Kidney capillary endothelial cell (primary cell): ENCODE data around the gene CFAP97.
"Not testable (repeated sequence)": the region's sequence is repeated elsewhere in the genome, so short reads cannot be mapped to it uniquely, and the experiment has no call there.

Experiments used
- DNase-seq: peaks from one replicate; pipeline ENCODE4 v3.0.0-alpha.2; 2018; ENCODE audit warnings: low spot score

CFAP97 gene

DNA sequence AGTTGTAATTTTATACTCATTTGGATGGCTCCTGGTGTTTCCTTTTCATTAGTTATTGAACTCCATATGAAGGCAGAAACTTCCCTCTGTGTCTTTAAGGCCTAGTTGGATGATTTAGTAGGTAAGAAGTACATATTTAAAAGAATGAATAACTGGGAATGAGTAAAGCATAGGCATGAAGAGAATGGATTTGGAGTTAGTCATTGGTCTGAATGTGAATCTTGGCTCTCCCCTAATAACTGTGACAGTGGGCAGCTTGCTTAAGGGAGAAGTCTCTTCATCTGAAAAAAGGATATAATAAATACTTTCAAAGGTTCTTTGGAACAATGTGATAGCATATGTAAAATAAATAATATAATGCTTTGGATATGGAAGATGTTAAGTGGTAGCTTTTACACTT lies 18.8 kb upstream of the CFAP97 start:
- DNase-seq = no peak

DNA sequence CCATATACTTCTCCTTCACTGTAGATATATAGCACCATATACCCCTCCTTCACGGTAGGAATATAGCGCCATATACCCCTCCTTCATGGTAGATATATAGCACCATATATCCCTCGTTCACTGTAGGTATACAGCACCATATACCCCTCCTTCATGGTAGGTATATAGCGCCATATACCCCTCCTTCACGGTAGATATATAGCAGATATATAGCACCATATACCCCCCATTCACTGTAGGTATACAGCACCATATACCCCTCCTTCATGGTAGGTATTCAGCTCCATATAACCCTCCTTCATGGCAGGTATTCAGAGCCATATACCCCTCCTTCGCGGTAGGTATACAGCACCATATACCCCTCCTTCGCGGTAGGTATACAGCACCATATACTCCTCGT lies 18.1 kb upstream of the CFAP97 start:
- no peak for DNase-seq

DNA sequence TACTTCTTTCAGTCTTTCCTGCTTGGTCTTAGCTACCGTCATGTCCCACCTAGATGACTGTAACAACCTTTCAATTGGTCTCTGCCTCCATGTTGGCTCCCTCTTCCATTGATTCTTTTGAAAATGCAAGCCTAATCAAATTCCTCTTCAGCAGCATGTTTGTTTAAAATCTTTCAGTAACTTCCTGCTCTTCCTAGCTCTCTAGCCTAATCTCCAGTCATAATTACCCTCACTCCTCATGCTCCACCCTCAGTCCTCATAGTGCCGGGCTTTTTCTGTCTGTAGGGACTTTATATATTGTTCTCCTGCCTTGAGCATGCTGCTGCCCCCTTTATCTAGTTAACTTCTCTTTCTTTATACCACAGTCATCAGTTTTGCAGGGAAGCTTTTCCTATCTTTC lies 17.7 kb upstream of the CFAP97 start:
- no peak for DNase-seq

DNA sequence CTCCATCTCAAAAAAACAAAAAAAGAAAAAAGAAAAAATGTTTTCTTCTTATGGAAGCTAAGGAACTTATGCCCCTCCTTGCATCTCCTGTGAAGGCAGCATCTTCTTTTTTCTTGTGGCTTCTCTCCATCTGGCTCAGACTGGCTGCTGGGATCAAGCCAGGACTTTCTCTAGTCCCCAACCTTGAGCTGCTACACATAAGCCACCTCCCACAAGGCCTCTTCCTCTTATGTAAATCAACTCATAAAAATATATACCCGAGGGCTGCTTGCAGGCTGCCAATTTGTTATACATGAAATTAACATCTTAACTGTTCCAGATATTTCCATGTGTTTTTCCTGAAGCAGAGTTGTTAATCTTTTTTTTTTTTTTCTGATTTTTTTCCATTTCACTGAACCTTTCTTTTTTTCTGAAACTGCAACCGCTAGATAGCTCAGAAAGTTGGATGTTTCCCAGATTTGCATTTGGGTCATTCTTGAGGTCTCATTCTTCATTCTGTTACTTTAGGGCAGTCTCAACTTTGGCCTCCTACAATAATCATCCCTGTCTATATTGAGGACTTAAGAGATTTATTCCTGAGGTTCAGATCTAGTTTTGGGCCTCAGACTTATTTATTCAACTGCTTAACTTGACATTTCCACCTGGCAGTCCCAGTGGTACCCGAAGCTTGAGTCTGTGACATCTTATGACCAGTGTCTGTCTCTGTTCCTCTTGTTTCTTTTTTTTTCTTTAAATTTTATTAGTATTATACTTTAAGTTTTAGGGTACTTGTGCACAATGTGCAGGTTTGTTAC lies 15.9 kb upstream of the CFAP97 start:
- no peak for DNase-seq

DNA sequence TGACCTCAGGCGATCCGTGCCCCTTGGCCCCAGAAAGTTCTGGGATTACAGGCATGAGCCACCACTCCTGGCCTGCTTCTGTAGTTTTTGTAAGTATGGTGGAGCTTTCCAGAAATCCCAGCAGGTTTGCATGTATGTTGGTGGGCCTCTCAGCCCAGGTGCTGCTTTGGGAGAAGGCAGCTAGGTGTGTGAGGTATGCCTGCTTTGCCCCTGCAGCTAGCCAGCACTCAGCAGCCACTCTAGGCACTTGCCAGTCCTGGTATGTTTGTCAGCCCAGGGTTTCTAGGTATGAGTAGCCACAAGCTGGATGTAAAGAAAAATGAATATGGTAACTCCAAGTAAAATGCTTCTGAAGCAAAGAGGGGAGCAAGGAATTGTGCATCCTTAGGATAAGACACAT lies 14.5 kb upstream of the CFAP97 start:
- no peak for DNase-seq

DNA sequence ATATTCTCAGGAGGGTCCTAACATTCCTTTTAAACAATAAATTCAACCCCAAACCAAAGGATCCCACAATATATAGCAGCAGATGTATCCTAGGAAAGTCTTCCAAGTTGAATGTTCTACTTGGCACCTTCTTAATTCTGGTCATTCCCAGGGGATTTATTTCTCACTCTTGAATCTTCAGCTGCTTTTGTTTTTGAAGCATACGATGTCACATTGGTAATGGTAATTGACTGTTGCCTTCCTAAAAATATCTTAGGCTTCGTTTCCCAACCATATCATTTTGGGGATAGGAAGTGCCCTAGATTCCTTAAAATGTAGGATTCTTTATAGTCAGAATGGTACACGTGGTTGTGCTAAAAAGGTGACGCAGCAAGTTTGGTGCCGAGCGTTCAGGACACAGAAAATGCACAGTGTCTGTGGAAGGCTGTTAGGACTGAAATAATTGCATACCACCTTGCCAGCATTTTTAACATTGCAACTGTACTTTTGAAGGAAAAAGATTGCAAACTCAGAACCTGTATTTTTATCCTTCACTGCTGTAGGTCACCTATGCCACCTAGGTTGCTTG lies 13.7 kb upstream of the CFAP97 start:
- no peak for DNase-seq

DNA sequence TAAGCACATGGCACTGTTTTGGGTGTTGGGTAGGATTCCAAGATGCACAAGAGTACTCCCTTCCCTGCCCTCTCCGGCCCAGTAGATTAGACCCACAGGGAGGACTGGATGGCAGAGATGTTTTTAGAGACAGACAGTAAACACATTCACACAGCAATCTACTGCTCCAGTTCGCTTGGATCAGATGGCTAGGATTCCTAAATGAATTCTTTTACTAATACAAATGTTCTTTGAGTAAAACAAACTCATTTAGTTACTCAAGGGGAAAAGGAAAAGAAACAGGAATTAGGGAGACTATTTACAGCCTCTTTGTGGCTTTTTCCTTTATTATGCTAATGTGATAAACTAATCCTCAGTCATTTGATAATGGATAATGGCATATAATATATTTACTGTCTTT lies 11.5 kb upstream of the CFAP97 start:
- DNase-seq = no peak

DNA sequence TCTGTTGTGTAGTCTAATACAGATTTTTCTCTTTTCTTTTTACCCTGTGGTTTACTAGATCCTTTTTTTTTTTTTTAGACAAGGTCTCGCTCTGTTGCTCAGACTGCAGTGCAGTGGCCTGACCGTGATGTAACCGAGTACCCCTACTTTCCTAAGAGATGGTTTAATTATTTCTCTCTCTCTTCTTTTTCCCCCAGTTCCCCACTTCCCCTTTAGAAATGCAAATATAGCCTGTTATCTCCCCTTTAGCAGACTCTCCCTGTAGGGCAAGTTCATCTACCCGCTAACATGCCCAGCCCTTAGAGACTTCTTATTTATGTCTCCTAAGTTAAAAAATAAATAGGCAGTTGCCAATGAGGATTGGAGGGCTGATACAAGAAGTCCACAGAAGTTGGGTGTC lies 10.1 kb upstream of the CFAP97 start:
- no peak for DNase-seq

DNA sequence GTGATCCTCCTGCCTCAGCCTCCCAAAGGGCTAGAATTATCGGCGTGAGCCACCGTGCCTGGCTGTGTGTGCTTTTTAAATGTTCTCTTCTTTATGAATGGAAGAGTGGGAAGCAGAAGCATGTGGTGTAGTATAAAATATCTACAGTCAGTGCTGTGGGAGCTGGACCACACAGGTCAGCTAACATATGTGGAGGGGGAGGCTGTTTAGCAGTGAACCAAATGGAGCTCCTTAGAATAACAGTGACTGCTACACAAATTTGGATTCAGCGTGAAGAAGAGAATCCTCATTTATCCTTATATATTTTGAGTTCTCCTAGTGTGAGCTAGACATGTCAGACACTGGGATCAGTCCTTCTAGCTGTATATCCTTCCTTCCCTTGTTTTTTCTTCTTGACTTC lies 8.8 kb upstream of the CFAP97 start:
- no peak for DNase-seq

DNA sequence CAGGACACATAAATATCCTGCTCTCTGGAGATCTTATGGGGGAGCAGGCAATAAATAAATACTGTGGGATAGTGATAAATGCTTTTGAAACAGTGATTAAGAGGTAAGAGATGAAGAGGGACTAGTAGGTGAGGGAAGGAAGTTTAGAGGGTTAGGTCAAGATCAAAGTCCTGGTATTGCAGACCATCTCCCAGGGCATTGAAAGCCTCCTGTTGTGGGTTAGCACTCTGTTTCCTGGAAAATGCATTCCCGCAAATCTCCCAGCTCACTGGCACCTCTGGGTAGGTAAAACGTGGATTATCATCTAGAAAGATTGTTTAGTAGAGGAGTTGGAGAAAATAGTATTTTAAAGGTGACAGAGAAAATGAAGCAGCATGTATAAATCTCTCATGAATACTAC lies 7.8 kb upstream of the CFAP97 start:
- no peak for DNase-seq

DNA sequence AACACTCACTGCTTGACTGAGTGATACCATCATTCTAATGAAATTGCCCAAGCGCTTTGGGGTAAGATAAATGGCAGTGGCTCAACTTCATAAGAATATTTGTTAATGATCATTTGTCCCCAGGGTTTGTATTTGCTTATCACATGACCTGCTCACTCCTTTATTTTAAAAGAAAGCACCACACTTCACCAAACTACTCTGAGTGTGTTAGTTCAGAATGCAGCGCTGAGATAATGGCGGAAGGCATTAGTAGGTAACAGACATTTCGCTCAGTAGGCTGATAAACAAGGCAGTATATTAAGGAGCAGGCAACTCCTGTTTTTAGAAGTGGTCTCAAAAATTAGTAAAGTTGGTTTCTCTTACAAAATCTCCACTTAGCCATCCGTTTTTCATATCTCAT lies 7.2 kb upstream of the CFAP97 start:
- peak; percentile 12 for DNase-seq

DNA sequence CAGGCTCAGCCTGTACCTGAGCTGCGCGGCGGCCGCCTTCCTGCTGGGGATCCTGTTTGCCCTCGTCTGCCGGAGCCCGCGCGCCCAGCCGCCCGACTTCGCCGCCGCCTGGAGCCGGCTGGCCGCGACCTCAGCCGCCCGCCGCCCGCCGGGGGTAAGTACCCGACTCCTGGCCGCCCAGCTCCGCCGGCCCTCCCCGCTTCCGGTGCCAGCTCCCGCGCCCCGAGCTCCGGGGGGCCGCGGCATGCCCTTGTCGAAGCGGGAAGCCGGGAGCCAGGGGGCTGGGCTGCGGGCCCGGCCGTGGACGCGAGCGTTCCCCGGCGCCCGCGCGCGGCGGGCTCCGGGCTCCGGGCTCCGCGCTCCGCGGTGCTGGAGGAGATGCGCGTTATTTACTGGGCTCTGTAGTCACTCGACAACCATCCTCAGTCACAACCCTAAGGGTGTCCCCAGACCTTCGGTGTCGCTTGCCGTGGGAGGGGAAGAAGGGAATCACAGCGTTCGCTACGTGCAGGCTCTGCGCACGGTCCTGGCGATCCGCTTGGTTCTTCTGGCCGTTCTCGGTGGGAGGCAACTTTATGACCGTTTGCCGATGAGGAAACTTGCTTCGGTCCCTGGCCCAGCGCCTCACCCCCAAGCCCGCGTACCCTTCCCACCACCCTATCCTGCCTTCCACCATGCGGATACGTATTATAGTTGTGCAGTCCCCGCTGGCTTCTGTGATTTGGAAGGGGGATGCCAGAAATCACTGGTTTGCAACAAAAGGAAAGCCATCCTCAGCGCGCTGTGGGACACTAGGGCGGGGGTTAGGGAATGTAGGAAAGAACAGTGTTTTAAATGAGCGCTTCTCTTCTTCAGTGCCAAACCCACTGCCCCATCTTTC lies 6.5 kb upstream of the CFAP97 start:
- peak; percentile 43 for DNase-seq

DNA sequence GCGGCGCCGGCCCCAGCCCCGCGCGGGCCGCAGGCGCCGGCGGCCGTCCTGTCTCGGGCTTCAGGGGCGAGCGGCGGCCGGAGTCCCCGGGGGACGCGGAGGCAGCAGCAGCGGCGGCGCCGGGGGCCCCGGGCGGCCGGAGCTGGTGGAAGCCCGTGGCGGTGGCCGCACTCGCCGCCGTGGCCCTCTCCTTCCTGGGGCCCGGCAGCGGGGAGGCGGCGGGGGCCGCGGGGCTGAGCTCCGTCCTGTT lies 6.0 kb upstream of the CFAP97 start:
- DNase-seq = not testable (repeated sequence)

DNA sequence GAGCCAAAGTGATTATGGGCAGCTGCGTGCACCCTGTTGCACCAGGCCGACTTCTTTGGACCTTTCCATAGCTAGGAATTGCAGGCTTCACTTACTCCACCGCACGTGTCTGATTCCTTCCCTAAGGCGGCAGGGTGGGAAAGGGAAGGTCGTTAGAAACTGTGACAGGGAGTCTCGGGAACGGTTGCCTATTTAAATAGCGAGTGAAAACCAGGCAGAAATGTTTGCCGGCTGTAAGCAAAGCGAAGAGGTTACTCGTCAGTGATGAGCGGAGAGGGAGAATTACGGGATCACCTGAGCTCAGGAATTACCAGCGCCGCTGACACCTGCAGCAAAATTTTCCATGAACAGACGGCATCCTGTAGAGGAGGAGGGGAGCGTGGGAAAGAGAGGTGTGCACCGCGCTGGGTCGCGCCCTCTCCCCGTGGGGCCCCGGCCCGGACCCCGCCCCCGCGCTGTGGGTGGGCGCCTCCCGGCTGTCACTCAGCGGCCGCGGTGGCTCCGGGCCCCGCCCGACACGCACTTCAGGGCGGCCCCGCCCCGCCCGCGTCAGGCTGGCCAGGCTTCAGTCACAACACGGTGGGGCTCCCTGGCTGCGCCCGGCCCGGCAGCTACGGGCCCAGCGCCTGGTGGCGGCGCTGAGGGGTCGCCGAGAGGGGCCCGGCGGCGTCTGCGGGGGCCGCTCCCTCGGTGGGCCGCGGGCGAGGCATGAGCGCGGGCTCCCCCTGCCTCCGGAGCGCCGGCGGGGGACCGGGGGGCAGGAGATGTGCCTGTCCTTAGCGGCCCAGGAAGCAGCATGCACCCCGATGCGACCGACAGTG lies 5.4 kb upstream of the CFAP97 start, which contains the start of gene SNX25:
Gene SNX25 (plus strand): TSS at position 568 of the 821 bp plus-strand sequence. CDS start 229 bp downstream, at position 797.
- peak; percentile 58 for DNase-seq

DNA sequence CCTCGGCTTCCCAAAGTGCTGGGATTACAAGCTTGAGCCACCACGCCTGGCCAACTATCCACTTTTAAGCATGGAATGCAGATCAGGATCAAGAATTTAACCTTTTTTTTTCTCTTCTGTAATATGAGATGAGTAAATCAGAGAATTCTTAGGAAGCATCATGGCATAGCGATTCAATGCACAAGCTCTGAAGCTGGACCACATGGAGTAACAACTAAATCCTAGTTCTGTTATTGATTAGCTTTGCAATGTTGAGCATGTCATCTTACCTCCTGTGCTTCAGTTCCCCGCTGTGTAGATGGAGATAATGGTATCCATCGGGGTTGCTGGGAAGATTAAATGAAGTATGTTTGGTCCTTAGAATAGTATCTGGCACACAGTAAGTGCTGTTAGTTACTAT lies 3.7 kb upstream of the CFAP97 start:
- DNase-seq = no peak

DNA sequence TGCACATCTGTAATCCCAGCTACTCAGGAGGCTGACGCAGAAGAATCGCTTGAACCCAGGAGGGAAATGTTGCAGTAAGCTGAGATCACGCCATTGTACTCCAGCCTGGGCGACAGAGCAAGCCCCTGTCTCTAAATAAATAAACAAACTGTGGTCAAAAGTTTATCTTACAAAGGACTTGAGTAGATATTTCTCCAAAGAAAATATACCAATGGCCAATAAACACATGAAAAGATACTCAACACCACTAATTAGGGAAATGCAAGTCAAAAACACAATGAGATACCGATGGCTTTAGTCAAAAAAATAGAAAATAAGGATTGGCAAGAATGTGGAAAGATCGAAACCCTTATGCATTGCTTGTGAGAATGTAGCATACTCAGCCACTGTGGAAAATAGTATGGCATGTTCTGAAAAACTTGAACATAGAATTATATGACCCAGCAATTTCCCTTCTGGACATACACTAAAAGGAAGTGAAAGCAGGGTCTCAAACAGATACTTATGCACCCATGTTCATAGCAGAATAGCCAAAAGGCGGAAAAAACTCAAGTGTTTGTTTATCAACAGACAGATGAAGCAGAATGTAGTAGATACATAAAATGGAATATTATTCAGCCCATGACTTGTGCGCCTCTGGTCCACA lies 2.0 kb upstream of the CFAP97 start:
- no peak for DNase-seq

DNA sequence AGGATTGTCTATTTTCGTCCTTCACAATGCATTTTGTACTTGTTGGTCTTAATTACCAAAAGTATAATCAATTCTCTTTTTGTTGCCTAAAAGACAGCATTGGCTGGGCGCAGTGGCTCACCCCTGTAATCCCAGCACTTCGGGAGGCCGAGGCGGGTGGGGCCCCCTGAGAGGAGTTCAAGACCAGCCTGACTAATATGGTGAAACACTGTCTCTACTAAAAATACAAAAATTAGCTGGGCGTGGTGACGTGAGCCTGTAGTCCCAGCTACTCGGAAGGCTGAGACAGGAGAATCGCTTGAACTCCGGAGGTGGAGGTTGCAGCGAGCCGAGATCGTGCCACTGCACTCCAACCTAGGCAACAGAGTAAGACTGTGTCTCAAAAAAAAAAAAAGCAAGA lies 1.3 kb upstream of the CFAP97 start:
- not testable (repeated sequence) for DNase-seq

DNA sequence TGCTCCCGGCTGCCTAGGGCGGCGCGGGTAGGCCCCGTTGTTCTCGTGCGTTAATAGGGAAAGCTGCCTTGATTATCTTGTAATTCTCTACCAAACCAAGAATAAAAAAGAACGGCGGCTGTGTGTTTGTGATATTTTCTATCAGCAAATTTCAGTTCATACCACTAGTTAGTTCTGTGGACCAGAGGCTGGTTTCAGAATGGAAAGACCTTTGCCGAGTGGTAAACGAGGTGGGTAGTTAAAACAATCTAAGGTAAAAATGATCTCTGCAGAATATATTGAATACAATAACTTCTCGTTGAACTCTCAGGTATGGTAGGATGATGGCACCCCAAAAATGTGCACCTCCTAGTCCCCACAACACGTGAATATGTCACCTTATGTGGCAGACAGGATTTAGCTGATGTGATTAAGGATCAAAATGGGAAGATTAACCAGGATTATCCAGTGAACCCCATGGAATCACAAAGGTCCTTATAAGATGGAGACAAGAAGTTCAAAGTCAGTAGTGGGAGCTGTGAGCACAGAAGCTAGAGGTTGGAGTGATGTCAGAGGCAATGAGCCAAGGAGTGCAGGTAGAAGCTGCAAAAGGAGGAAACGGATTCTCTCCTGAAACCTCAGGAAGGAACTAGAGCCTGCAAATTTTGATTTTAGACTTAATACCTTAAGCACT lies 574 bp upstream of the CFAP97 start:
- DNase-seq = no peak

DNA sequence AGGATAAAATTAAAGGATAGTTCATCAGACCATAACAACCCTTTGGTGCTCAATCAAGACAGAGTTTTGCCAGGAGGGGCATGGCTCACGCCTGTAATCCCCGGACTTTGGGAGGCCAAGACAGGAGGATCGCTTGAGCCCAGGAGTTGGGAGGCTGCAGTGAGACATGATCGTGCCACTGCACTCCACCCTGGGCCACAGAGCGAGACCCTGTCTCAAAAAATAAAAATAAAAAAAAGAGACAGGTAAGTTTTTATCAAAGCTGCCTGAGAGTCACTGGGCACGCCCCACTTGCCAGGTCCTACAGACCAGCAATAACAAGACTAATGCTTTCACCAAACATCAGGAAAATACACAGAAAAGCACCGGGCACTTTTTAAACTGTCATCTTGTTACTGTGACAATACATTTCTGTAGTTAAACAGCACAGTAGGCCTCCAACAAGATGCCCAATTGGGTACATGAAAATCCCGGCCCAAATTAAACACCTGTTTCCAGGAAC lies 765 bp downstream of the CFAP97 start:
- no peak for DNase-seq

DNA sequence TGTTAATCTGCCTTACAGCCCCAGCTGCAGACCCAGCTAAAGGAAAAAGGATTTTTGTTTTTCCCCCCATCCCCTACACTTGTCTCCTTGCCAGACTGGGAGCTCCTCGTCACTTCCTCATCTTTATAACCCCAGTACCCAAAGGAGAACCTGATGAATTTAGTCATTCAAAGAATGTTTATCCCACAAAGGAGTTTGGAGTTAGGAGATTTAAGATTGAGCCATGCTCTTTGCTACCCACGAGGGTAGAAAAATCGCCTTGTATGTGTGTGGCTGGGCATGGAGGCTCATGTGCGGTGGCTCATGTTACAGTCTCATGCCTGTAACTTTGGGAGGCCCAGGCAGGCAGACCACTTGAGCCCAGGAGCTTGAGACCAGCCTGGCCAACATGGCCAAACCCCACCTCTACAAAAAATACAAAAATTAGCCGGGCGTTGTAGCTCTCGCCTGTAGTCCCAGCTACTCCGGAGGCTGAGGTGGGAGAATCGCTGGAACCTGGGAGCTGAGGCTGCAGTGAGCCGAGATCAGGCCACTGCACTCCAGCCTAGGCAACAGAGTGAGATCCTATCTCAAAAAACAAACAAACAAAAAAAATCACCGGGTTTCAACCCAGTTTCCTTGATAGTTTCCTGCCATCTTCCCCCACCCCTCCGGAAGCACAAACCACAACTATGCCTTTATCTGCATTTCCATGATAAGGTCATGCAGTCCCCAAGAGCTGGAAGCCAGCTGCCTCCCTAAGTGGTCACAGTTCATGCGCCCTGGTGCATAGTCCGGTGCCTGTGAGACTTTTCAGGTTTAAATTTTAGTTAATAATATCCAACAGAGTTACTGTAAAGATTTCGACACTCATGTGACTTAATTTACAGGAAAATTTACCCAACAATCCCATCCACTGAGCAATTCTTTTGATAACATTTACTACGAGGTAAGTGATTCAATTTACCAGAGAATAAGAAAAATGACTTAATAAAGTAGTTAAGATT lies 1.5 kb downstream of the CFAP97 start:
- DNase-seq = peak; percentile 52
